ENCODE measurements around the gene PLAAT2.

The PLAAT2 gene

DNA sequence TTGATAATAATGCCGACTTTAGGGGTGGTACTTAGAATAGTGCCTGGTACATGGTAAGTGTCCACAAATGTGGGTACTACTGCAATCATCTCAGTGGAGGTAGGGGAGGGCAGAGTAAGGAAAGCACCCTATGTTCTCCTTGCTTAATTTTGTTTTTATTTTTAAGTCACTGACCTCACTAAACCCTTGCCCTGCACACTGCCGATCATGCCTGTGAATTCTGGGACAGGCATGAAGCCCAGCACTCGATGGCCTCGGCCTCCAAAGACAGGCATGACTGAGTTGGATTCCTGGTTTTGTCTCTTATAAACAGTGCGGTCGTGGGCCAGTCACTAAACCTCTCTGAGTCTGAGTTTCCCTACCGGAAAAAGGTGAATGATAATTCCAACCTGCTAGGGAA lies 50.4 kb downstream of the PLAAT2 start:
- no peak for DNase-seq

DNA sequence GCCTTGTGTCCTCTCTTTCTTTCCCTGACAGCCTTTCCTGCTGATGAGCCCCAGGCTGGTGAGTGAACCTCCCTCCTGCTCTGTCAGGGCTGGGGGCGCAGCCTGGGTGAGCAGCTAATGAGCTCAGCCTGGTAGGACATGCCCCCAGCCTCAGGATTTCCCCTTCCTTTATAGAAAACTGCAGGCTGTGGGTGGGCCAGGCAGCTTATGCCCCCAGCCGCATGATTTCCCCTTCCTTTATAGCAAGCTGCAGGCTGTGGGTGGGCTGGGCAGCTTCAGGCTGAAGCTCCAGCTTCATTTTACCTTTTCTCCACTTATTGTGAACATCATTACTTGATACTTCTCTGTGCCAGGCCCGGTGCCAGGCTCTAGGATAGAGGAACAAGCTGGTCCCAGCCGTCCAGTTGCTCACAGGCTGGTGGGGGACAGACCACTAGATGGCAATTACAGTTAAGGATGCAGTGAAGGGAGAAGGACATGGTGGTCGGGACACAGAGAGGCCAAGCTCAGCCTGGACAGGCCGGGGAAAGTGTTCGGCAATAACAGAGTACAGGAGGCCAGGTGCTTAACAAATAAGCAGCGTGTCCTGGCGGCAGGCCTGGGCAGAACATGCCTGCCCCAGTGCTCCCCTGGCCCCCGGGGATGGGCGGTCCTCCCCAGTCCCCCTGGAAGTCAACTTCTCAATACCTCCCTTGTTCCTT lies 52.0 kb downstream of the PLAAT2 start:
- no peak for DNase-seq

DNA sequence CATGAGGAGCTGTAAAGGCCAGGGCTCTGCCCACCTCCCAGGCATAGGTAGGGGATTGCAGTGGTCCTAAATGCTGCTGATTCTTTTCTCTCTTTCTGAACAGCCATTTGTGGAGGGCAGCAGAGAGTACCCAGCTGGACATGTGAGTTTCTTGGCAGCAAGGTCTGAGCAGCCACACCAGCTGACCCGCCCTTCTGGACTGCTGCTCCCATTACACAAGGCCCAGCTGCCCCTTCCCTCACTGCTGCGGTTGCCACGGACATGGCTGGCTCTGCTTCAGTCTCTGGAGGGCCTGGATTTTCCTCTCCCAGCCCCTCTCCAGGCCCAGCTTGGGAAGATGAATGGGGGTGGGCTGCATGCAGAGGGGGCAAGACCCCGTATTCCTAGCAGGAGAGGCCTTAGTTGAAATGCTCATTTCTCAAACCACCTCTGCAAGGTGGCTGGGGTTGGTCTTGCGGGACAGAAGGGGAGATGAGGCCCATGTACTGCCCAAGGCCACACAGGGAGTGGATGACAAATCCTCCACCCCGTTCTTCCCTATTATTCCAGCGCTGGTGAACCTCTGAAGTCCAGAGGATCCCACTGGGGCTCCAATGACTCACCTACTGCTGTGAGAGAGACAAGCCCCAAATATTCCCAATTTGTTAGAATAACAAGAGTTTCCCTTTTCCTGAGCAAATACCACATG lies 52.7 kb downstream of the PLAAT2 start:
- no peak for DNase-seq

DNA sequence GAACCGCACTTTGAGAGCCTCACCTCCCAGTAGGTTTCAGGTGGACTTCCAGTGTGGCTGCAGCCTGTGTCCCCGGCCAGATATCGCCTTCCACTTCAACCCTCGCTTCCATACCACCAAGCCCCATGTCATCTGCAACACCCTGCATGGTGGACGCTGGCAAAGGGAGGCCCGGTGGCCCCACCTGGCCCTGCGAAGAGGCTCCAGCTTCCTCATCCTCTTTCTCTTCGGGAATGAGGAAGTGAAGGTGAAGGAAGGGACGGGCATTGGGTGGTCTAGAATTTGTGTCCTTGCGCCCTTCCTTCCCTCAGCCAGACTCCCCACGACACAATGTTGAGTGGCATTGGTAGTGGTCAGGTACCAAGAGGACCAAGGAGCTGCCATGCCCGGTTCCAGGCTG lies 54.4 kb downstream of the PLAAT2 start:
- DNase-seq: no peak

DNA sequence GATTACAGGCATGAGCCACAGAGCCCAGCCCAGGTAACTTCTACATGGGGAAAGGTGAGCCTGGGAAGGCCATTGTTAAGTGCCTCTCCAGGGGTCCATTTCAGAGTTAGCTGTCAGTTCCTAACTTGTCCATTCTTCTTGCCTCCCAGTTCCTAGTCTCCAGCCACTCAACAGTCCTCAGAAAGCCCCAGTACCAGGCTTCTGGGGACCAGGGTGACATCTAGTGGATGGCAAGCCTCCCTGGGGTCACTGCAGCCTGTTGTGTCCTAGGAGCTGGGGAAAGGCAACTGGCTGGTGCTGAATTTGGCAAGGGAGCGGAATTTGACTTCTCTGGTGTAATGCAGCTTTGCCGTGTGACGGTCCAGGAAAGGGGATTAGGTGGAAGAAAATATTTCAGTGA lies 55.2 kb downstream of the PLAAT2 start:
- DNase-seq: no peak

DNA sequence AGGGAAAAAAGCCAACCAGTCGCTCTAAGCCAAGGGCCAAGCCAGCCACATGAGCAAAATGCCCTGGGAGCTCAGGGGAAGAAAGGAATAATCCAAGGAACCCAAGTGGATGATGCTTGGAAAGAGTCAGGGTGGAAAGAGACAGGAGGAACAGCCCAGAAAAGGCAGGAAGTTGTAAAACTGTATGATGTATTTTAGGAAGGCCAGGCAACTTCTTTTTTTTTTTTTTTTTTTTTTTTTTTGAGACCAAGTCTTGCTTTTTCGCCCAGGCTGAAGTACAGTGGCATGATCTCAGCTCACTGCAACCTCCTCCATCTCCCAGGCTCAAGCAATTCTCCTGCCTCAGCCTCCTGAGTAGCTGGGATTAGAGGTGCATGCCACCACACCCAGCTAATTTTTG lies 55.7 kb downstream of the PLAAT2 start:
- no peak for DNase-seq

DNA sequence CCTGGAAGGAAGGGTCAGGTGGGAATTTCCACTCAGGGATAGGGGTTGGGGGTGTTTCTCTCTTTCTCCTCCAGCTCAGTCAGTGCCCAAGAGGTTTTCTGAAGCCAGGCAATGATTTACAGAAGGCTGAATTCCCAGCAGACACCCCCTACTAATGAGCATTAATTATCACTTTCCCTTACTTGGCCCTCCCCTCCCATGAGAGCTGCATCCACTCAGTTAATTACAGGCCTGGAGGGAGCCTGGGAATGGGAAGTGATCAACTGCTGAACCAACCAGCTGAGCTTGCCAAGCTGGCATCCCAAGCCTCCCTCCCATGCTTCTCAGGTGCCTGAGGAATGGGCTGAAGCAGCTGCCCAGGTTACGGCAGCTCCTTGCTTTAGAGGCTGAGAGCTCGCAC lies 56.3 kb downstream of the PLAAT2 start:
- no peak for DNase-seq

DNA sequence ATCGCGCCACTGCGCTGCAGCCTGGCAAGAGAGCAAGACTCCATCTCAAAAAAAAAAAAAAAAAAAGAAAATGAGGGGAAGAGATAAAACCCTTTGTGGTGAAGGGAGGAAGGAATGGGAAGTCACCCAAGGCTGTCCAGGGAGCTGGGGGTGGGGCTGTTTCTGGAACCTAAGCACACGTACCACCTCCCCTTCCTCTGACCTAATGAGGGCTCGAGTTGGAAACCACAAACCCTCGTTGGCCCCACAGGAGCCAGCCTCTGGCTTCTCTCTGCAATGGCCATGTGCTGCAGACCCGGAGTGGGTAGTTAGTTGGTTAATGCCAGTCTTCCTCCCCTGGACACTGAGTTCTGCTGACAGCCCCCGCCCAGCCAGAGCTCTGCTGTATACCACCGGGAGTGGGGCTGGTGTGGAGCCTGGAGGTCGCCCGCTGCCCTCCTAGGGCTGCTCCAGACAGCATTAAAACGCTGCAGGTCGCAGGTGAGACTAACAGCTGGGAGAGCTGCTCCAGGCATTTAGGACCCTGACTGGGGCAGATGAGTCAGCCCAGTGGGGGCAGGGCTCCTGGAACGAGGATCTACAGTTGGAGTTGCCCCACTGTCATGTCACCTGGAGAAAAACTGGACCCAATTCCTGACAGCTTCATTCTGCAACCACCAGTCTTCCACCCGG lies 57.2 kb downstream of the PLAAT2 start, which contains the start of gene LGALS12:
Gene LGALS12 (plus strand): TSS at position 228 of the 672 bp plus-strand sequence. CDS start 375 bp downstream, at position 603.
- no peak for DNase-seq

DNA sequence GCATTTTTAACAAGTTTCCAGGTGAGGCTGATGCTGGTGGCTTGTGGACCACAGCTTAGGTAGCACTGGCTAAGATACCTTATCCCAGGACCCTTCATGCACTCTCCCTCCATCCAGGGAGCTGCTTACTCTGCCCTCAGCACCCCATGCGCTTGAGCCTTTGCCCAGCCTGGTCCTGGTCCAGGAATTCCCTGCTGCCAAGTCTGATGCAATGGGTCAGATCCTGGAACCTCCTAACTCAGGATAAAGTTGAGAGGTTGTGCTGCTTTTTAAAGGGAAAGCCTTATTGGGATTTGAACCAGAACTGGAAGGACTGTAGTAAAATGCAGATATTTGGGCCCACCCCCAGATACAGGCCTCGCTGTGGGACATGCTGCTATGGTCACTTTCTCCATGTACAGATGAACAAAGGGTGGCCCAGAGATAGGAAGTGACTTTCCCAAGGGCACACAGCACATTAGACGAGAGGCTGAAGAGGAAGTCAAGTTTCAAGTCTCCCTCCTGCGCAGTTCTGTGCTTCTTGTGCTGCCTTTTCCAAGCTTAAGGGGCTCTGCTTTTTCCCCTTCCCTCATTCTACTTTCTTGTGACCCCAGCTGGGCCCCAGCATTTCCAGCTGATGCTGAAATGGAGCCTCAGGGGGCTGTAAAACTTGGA lies 58.1 kb downstream of the PLAAT2 start:
- no peak for DNase-seq

DNA sequence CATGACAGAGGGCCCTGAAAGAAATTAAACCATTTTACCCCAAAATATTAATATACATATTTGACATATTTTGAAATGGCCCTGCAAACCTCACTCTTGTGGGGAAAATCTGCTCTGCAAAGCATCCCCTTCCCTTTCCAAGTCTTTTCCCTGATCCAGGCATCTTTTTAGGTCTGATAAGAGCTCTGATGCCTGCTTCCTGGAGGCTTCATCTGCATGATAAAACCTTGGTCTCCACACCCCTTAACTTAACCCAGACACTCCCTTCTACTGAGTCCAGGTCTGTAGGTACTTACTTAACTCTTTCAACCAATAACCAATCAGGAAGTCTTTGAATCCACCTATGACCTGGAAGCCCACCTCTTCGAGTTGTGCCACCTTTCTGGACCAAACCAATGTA lies 59.1 kb downstream of the PLAAT2 start:
- DNase-seq: no peak

DNA sequence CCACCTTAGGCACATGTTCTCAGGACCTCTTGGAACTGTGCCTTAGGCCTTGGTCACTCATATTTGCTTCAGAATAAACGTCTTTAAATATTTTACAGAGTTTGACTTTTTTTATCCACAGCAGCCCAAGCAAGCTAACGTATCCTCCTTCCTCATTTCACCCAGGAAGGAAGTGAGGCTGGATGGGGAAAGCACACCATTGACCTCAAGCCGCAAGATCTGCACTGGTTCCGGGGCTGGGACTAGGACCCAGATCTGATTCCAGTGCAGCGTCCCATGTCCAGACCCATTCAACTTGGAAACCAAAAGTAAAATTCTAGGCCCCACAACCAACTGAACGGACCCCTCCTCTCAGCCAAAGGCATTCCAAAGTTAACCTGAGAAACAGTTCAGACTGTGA lies 59.7 kb downstream of the PLAAT2 start:
- no peak for DNase-seq
